IMR-90 (cell line): Measurements from ENCODE around the gene DNPH1. TPM values are rescaled to one million over a fixed set of nuclear protein-coding genes. Genes with fewer than 3 reads are reported as not detected.

Source experiments
- ATAC-seq: fragments of 200-7000 bp; cut with Tn5 transposase; 2 replicates; pipeline ENCODE4 v1.9.1; 2020; ENCODE audit warnings: low read depth, mild to moderate bottlenecking, moderate library complexity
- BruUV-seq: library from RNA; stranded (reverse); fragments of 400-500 nt; replicated peaks from 2 replicates; lab custom pipeline; 2021; lab: Mats Ljungman, UMichigan
- CTCF ChIA-PET: fragments of 300-600 bp; formaldehyde crosslinking; extraction: SDS; loops from one replicate; lab custom pipeline; 2021; ENCODE audit warnings: antibody characterized with exemption; lab: Yijun Ruan, JAX
- POLR2A ChIA-PET: fragments of 300-600 bp; sonication (Branson Sonifier 250); formaldehyde crosslinking; loops from one replicate; lab custom pipeline; 2022; ENCODE audit warnings: antibody characterized with exemption; ENCODE audit not compliant: unreplicated experiment; lab: Charles Lee
- DNase-seq: peaks from one replicate; pipeline ENCODE4 v3.0.0; 2013
- H2AFZ ChIP-seq: replicated peaks from 2 replicates; pipeline ENCODE3; 2013; ENCODE audit warnings: low read length, mild to moderate bottlenecking; ENCODE audit not compliant: poor library complexity
- H2AK5ac ChIP-seq: 2 replicates; pipeline ENCODE4 v1.6.1; 2013; ENCODE audit warnings: low read depth, low read length, inconsistent platforms
- H2AK9ac ChIP-seq: replicated peaks from 2 replicates; pipeline ENCODE3; 2013; ENCODE audit warnings: mild to moderate bottlenecking, low read depth, low read length, moderate library complexity; ENCODE audit not compliant: poor library complexity
- H2BK120ac ChIP-seq: 2 replicates; pipeline ENCODE4 v1.6.1; 2013; ENCODE audit warnings: low read depth, low read length, inconsistent platforms
- H2BK15ac ChIP-seq: 3 replicates; pipeline ENCODE4 v1.6.1; 2013; ENCODE audit warnings: low read depth, low read length, inconsistent platforms
- H2BK20ac ChIP-seq: 2 replicates; pipeline ENCODE4 v1.6.1; 2013; ENCODE audit warnings: low read depth, mild to moderate bottlenecking, inconsistent platforms, low read length, moderate library complexity
- H2BK5ac ChIP-seq: 2 replicates; pipeline ENCODE4 v1.6.1; 2013; ENCODE audit warnings: mild to moderate bottlenecking, low read depth, low read length, inconsistent platforms; ENCODE audit not compliant: poor library complexity, severe bottlenecking
- H3K14ac ChIP-seq: replicated peaks from 2 replicates; pipeline ENCODE4 v1.6.1; 2013; ENCODE audit warnings: low read depth, low read length, inconsistent platforms
- H3K18ac ChIP-seq: 2 replicates; pipeline ENCODE4 v1.6.1; 2013; ENCODE audit warnings: low read depth, low read length, control low read depth
- H3K23ac ChIP-seq: 2 replicates; pipeline ENCODE4 v1.6.1; 2013; ENCODE audit warnings: low read depth, low read length, inconsistent platforms
- H3K27ac ChIP-seq: 2 replicates; pipeline ENCODE4 v1.5.1; 2013; ENCODE audit warnings: mild to moderate bottlenecking, control low read depth, low read length; ENCODE audit not compliant: insufficient read depth
- H3K27me3 ChIP-seq: 2 replicates; pipeline ENCODE4 v1.6.1; 2013; ENCODE audit warnings: low read length; ENCODE audit not compliant: control insufficient read depth, insufficient read depth
- H3K36me3 ChIP-seq: 2 replicates; pipeline ENCODE4 v1.6.1; 2013; ENCODE audit warnings: low read length, mixed read lengths; ENCODE audit not compliant: control insufficient read depth, insufficient read depth
- H3K4ac ChIP-seq: 2 replicates; pipeline ENCODE4 v1.6.1; 2013; ENCODE audit warnings: low read depth, low read length, inconsistent platforms
- H3K4me1 ChIP-seq: 2 replicates; pipeline ENCODE4 v1.6.1; 2013; ENCODE audit warnings: low read length, mixed read lengths; ENCODE audit not compliant: control insufficient read depth, insufficient read depth
- H3K4me2 ChIP-seq: 2 replicates; pipeline ENCODE4 v1.6.1; 2013; ENCODE audit warnings: low read depth, mild to moderate bottlenecking, control low read depth, low read length, moderate library complexity
- H3K4me3 ChIP-seq: 2 replicates; pipeline ENCODE4 v1.5.1; 2013; ENCODE audit warnings: low read depth, mild to moderate bottlenecking, control low read depth, low read length, moderate library complexity; ENCODE audit not compliant: insufficient read depth
- H3K56ac ChIP-seq: 2 replicates; pipeline ENCODE4 v1.6.1; 2013; ENCODE audit warnings: low read length, inconsistent platforms; ENCODE audit not compliant: insufficient read depth; ENCODE audit errors: extremely low read depth
- H3K79me1 ChIP-seq, 2 experiments: 2 replicates each; pipeline ENCODE4 v1.6.1; 2013; ENCODE audit warnings: low read length in 2 of 2, inconsistent platforms in 1 of 2, low read depth in 1 of 2
- H3K9ac ChIP-seq: 2 replicates; pipeline ENCODE4 v1.6.1; 2013; ENCODE audit warnings: low read depth, low read length, control low read depth
- H3K9me1 ChIP-seq: 2 replicates; pipeline ENCODE4 v1.6.1; 2013; ENCODE audit warnings: low read length, inconsistent platforms; ENCODE audit not compliant: insufficient read depth
- H3K9me3 ChIP-seq: 2 replicates; pipeline ENCODE4 v1.6.1; 2013; ENCODE audit warnings: low read length; ENCODE audit not compliant: control insufficient read depth, insufficient read depth
- H4K20me1 ChIP-seq: 2 replicates; pipeline ENCODE4 v1.6.1; 2013; ENCODE audit warnings: low read length, inconsistent platforms; ENCODE audit not compliant: insufficient read depth
- H4K5ac ChIP-seq: 2 replicates; pipeline ENCODE4 v1.6.1; 2013; ENCODE audit warnings: mild to moderate bottlenecking, low read depth, low read length, control low read depth
- H4K8ac ChIP-seq, 2 experiments: 2 replicates each; pipeline ENCODE4 v1.6.1; 2013; ENCODE audit warnings: low read depth in 2 of 2, low read length in 2 of 2, control low read depth in 1 of 2, inconsistent platforms in 1 of 2
- H4K91ac ChIP-seq: 2 replicates; pipeline ENCODE4 v1.6.1; 2013; ENCODE audit warnings: low read depth, low read length, inconsistent platforms; ENCODE audit not compliant: insufficient read depth
- BHLHE40 ChIP-seq: fragments of 150-350 bp; IDR thresholded peaks from 2 replicates; pipeline ENCODE4 v1.6.1; 2016; ENCODE audit warnings: mild to moderate bottlenecking, low read depth, low read length
- CTCF ChIP-seq: conservative IDR thresholded peaks from 2 replicates; pipeline ENCODE4 v1.5.1; 2012; ENCODE audit warnings: mild to moderate bottlenecking, low read depth, low read length, improper control_type of control experiment
- ELK1 ChIP-seq: fragments of 150-350 bp; IDR thresholded peaks from 2 replicates; pipeline ENCODE4 v1.6.1; 2016; ENCODE audit warnings: low read depth, mild to moderate bottlenecking, low read length, moderate library complexity, borderline replicate concordance
- MAFK ChIP-seq: IDR thresholded peaks from 2 replicates; pipeline ENCODE4 v1.6.1; 2012; ENCODE audit warnings: low read depth, low read length, improper control_type of control experiment
- MAZ ChIP-seq: IDR thresholded peaks from 2 replicates; pipeline ENCODE4 v1.6.1; 2012; ENCODE audit warnings: low read depth, mild to moderate bottlenecking, low read length, improper control_type of control experiment, moderate library complexity, borderline replicate concordance
- MXI1 ChIP-seq: IDR thresholded peaks from 2 replicates; pipeline ENCODE4 v1.6.1; 2012; ENCODE audit warnings: low read depth, mild to moderate bottlenecking, low read length, moderate library complexity, borderline replicate concordance
- POLR2A ChIP-seq: IDR thresholded peaks from 2 replicates; pipeline ENCODE4 v1.6.1; 2012; ENCODE audit warnings: mild to moderate bottlenecking, low read depth, low read length
- RCOR1 ChIP-seq: IDR thresholded peaks from 2 replicates; pipeline ENCODE4 v1.6.1; 2012; ENCODE audit warnings: mild to moderate bottlenecking, low read length, improper control_type of control experiment; ENCODE audit not compliant: insufficient replicate concordance
- RFX5 ChIP-seq: IDR thresholded peaks from 2 replicates; pipeline ENCODE4 v1.8.0; 2012; ENCODE audit warnings: low read depth, mild to moderate bottlenecking, low read length, moderate library complexity
- SMC3 ChIP-seq: fragments of 150-350 bp; IDR thresholded peaks from 2 replicates; pipeline ENCODE4 v1.6.1; 2016; ENCODE audit warnings: low read depth, mild to moderate bottlenecking, antibody characterized with exemption, low read length, moderate library complexity
- WGBS, 2 experiments: methylation state at CpG; one replicate each; pipeline versions ENCODE4 v1.1.5 to v1.1.7; 2013; ENCODE audit warnings: missing lambda C conversion rate in 2 of 2; ENCODE audit not compliant: insufficient read length in 1 of 2; ENCODE audit errors: extremely low coverage in 2 of 2; 5-methylcytosine and 5-hydroxymethylcytosine counted together
- dilution Hi-C: fragments of 300-500 bp; cut with HindIII; formaldehyde crosslinking; loops from one replicate; pipeline ENCODE4 v1.14.3; 2018; ENCODE audit warnings: low sequenced_read_pairs; ENCODE audit not compliant: unreplicated experiment
- in situ Hi-C: fragments of 300-500 bp; cut with MboI; formaldehyde crosslinking; loops from 3 replicates; pipeline ENCODE4 v1.14.3; 2019; ENCODE audit warnings: low sequenced_read_pairs, inconsistent platforms, mixed read lengths
- intact Hi-C: fragments of 100-400 bp; cut with micrococcal nuclease; formaldehyde crosslinking; loops from 2 replicates; pipeline ENCODE4 v1.10.0; 2022
- polyA plus RNA-seq, 3 experiments: library from polyadenylated mRNA; depleted of rRNA; stranded (reverse); fragments of >200 nt; gene quantifications; 2 replicates each; pipeline ENCODE4 v1.2.3, GENCODE V29; 2012; ENCODE audit warnings: low replicate concordance in 1 of 3
- total RNA-seq: library from RNA; depleted of rRNA; stranded (reverse); fragments of >200 nt; gene quantifications from 2 replicates; pipeline ENCODE4 v1.2.3, GENCODE V29; 2012

The DNPH1 gene
- total and polyA plus RNA-seq, 2 of the 4 experiments (the other 2 are of a cell fraction) = 19.0 to 47.8 TPM

- no peak overlapping the region for H3K14ac ChIP-seq
- ChIA-PET CTCF (no interaction called here), POLR2A (no interaction called here)
- ATAC-seq = no peak
- no peak overlapping the region for H3K56ac ChIP-seq
- 92% methylated on average over 11 of the region's 17 CpGs; no CpG with 5 or more reads in 1 of the 2 experiments for WGBS, 2 experiments
- no peak overlapping the region for H2BK5ac ChIP-seq
- no peaks in the 10 kb centered on the region for H3K79me1 ChIP-seq
- in situ Hi-C loops (no loop called here), intact Hi-C loops (no loop called here), dilution Hi-C loops (no loop called here)
- H4K5ac ChIP-seq = no peak overlapping the region
- H3K4me3 ChIP-seq = no peak overlapping the region
- no peaks in the 10 kb centered on the region for H3K27me3 ChIP-seq
- no peak overlapping the region for H3K23ac ChIP-seq
- no peak for DNase-seq
- H3K4ac ChIP-seq = no peak overlapping the region
- H2BK120ac ChIP-seq = no peak overlapping the region
- H2AK9ac ChIP-seq = peak overlapping the region; percentile 45
- H3K36me3 ChIP-seq = peaks cover 35% of the 10 kb centered on the region
- H3K27ac ChIP-seq = no peak overlapping the region
- H3K9ac ChIP-seq = no peak overlapping the region
- no peak for TF ChIP-seq POLR2A
- TF ChIP-seq MAFK = no peak
- TF ChIP-seq MXI1 = no peak
- no peak for TF ChIP-seq CTCF
- TF ChIP-seq RFX5 = no peak
- TF ChIP-seq MAZ = no peak
- TF ChIP-seq SMC3 = no peak
- TF ChIP-seq ELK1 = no peak
- no peak for TF ChIP-seq RCOR1
- no peak for TF ChIP-seq BHLHE40
- no peak overlapping the region for H2AK5ac ChIP-seq
- no peak overlapping the region for H3K4me2 ChIP-seq
- no peaks in the 10 kb centered on the region for H3K4me1 ChIP-seq
- no peaks in the 10 kb centered on the region; the same call in 1 of the 2 replicates for H3K9me3 ChIP-seq
- H4K20me1 ChIP-seq = no peaks in the 10 kb centered on the region
- no peaks in the 10 kb centered on the region; the same call in 1 of the 2 replicates for H3K9me1 ChIP-seq
- no peak overlapping the region for H4K91ac ChIP-seq
- H3K18ac ChIP-seq = no peak overlapping the region
- H2BK15ac ChIP-seq = no peak overlapping the region
- no peak overlapping the region for H2BK20ac ChIP-seq
- no peak overlapping the region for H2AFZ ChIP-seq
- no peak overlapping the region for H4K8ac ChIP-seq
- no TSS peak for BruUV-seq
These were observed 26.1 kb downstream of the DNPH1 start for GRCh38 chr6:43203029-43203717.
